Glutamatergic neuron (in vitro differentiated cells): ENCODE data around the gene RAB35. TPM values are rescaled to one million over a fixed set of nuclear protein-coding genes. Genes with fewer than 3 reads are reported as not detected.

Experiments used
- DNase-seq: peaks from one replicate; pipeline ENCODE4 v3.0.0; 2022
- H3K27ac Mint-ChIP-seq: one replicate; pipeline ENCODE4 v1.8.0; 2020; ENCODE audit warnings: mild to moderate bottlenecking, mixed read lengths, inconsistent platforms; ENCODE audit not compliant: unreplicated experiment
- H3K27me3 Mint-ChIP-seq: one replicate; pipeline ENCODE4 v1.8.0; 2020; ENCODE audit warnings: mild to moderate bottlenecking, moderate library complexity, mixed read lengths, inconsistent platforms; ENCODE audit not compliant: unreplicated experiment
- H3K36me3 Mint-ChIP-seq: one replicate; pipeline ENCODE4 v1.8.0; 2020; ENCODE audit warnings: mild to moderate bottlenecking, mixed read lengths, inconsistent platforms; ENCODE audit not compliant: unreplicated experiment
- H3K4me1 Mint-ChIP-seq: one replicate; pipeline ENCODE4 v1.8.0; 2020; ENCODE audit warnings: mild to moderate bottlenecking, low read depth, mixed read lengths, inconsistent platforms; ENCODE audit not compliant: unreplicated experiment
- H3K4me3 Mint-ChIP-seq: one replicate; pipeline ENCODE4 v1.8.0; 2020; ENCODE audit warnings: mild to moderate bottlenecking, mixed read lengths, inconsistent platforms; ENCODE audit not compliant: unreplicated experiment
- H3K9me3 Mint-ChIP-seq: one replicate; pipeline ENCODE4 v1.8.0; 2020; ENCODE audit warnings: mild to moderate bottlenecking, moderate library complexity, mixed read lengths, inconsistent platforms; ENCODE audit not compliant: unreplicated experiment
- CTCF ChIP-seq: fragments of 200-600 bp; sonication (generic); IDR thresholded peaks from one replicate; pipeline ENCODE4 v1.5.0; 2021; ENCODE audit not compliant: partially characterized antibody, unreplicated experiment
- total RNA-seq: library from RNA; stranded (reverse); fragmentation: NEBNext Ultra II Directional; extraction: Animal tissue kit (Norgen Biotek cat#: 25700); gene quantifications from one replicate; pipeline ENCODE4 v1.2.1, GENCODE V29; 2021; ENCODE audit not compliant: unreplicated experiment

Gene RAB35
- total RNA-seq, 1 donor from 2014 or later = 57.2 TPM

- H3K36me3 Mint-ChIP-seq = peaks cover 3% of the 10 kb centered on the region
- TF ChIP-seq CTCF = no peak
- no peaks in the 10 kb centered on the region for H3K27me3 Mint-ChIP-seq
- H3K9me3 Mint-ChIP-seq = peaks cover 2% of the 10 kb centered on the region
- H3K4me3 Mint-ChIP-seq = no peak overlapping the region
- DNase-seq = no peak
- H3K4me1 Mint-ChIP-seq = no peaks in the 10 kb centered on the region
- H3K27ac Mint-ChIP-seq = no peak overlapping the region
These were observed 17.9 kb upstream of the RAB35 start for GRCh38 chr12:120134307-120134980.

- no peak overlapping the region for H3K27ac Mint-ChIP-seq
- TF ChIP-seq CTCF = no peak
- H3K36me3 Mint-ChIP-seq = peaks cover 3% of the 10 kb centered on the region
- no peak for DNase-seq
- no peak overlapping the region for H3K4me3 Mint-ChIP-seq
- H3K4me1 Mint-ChIP-seq = no peaks in the 10 kb centered on the region
- H3K9me3 Mint-ChIP-seq = no peaks in the 10 kb centered on the region
- no peaks in the 10 kb centered on the region for H3K27me3 Mint-ChIP-seq
These were observed 16.4 kb upstream of the RAB35 start for GRCh38 chr12:120132863-120133385.

GRCh38 chr12:120132054-120132836 is 15.7 kb upstream of the RAB35 start:
- Mint-ChIP-seq H3K4me3 (no peak overlapping the region), H3K4me1 (no peaks in the 10 kb centered on the region), H3K27ac (no peak overlapping the region), H3K9me3 (no peaks in the 10 kb centered on the region), H3K36me3 (peaks cover 3% of the 10 kb centered on the region), H3K27me3 (no peaks in the 10 kb centered on the region)
- no peak for TF ChIP-seq CTCF
- DNase-seq = no peak

- no peak for DNase-seq
- peaks cover 3% of the 10 kb centered on the region for H3K36me3 Mint-ChIP-seq
- no peaks in the 10 kb centered on the region for H3K4me1 Mint-ChIP-seq
- H3K4me3 Mint-ChIP-seq = no peak overlapping the region
- TF ChIP-seq CTCF = no peak
- no peak overlapping the region for H3K27ac Mint-ChIP-seq
- H3K27me3 Mint-ChIP-seq = peaks cover 3% of the 10 kb centered on the region
- no peaks in the 10 kb centered on the region for H3K9me3 Mint-ChIP-seq
These were observed 14.6 kb upstream of the RAB35 start for GRCh38 chr12:120131116-120131515.

- H3K9me3 Mint-ChIP-seq = no peaks in the 10 kb centered on the region
- no peaks in the 10 kb centered on the region for H3K4me1 Mint-ChIP-seq
- no peak overlapping the region for H3K4me3 Mint-ChIP-seq
- H3K27ac Mint-ChIP-seq = no peak overlapping the region
- H3K36me3 Mint-ChIP-seq = peaks cover 3% of the 10 kb centered on the region
- no peak for DNase-seq
- H3K27me3 Mint-ChIP-seq = peaks cover 3% of the 10 kb centered on the region
- no peak for TF ChIP-seq CTCF
These were observed 13.5 kb upstream of the RAB35 start for GRCh38 chr12:120130011-120130410.
